SK-N-SH (cell line): Measurements from ENCODE around the gene TSC2. TPM values are rescaled to one million over a fixed set of nuclear protein-coding genes. Genes with fewer than 3 reads are reported as not detected.

Source experiments
- CTCF ChIA-PET: fragments of 300-600, 350-600 bp; formaldehyde crosslinking; extraction: SDS; loops from one replicate; lab custom pipeline; 2021; lab: Yijun Ruan, JAX
- POLR2A ChIA-PET: fragments of 350-600 bp; sonication (Branson Sonifier 250); formaldehyde crosslinking; extraction: SDS; loops from one replicate; lab custom pipeline; 2020; ENCODE audit warnings: antibody characterized with exemption, inconsistent platforms; lab: Yijun Ruan, JAX
- DNase-seq: peaks from one replicate; pipeline ENCODE4 v3.0.0; 2012
- H2AFZ ChIP-seq: fragments of 200-600 bp; sonication (generic); 2 replicates; pipeline ENCODE4 v1.8.1; 2016; ENCODE audit warnings: antibody characterized with exemption, mild to moderate bottlenecking, low read depth
- H3F3A ChIP-seq: fragments of 200-600 bp; sonication (generic); replicated peaks from 2 replicates; pipeline ENCODE3; 2016; ENCODE audit warnings: antibody characterized with exemption, mild to moderate bottlenecking; ENCODE audit not compliant: insufficient read depth
- H3K27ac ChIP-seq, 2 experiments: fragments of 200-500 bp in 1 of 2; fragments of 200-600 bp in 1 of 2; sonication (Bioruptor generic) in 1 of 2; sonication (generic), shearing (Covaris generic) in 1 of 2; 2 replicates each; pipeline versions ENCODE4 v1.5.1 to v1.6.1; 2014 to 2016; ENCODE audit warnings: low read depth in 2 of 2, inconsistent platforms in 1 of 2, low read length in 1 of 2, mild to moderate bottlenecking in 1 of 2, mixed read lengths in 1 of 2
- H3K27me3 ChIP-seq: fragments of 200-600 bp; sonication (generic), shearing (Covaris generic); 2 replicates; pipeline ENCODE4 v1.6.1; 2016; ENCODE audit warnings: mixed run types; ENCODE audit not compliant: insufficient read depth
- H3K36me3 ChIP-seq, 2 experiments: fragments of 200-500 bp in 1 of 2; fragments of 200-600 bp in 1 of 2; sonication (Bioruptor generic) in 1 of 2; sonication (generic) in 1 of 2; replicated peaks in 1 of 2; 2 replicates each; pipeline versions ENCODE3 to v1.5.1; 2014 to 2016; ENCODE audit warnings: low read length in 1 of 2, mild to moderate bottlenecking in 1 of 2; ENCODE audit not compliant: insufficient read depth in 2 of 2, control insufficient read depth in 1 of 2
- H3K4me1 ChIP-seq, 2 experiments: fragments of 200-500 bp in 1 of 2; fragments of 200-600 bp in 1 of 2; sonication (Bioruptor generic) in 1 of 2; sonication (generic), shearing (Covaris generic) in 1 of 2; 2 replicates each; pipeline versions ENCODE4 v1.5.1 to v1.6.1; 2014 to 2016; ENCODE audit warnings: low read depth in 1 of 2, low read length in 1 of 2, mixed run types in 1 of 2; ENCODE audit not compliant: insufficient read depth in 2 of 2, control insufficient read depth in 1 of 2
- H3K4me2 ChIP-seq: fragments of 200-600 bp; sonication (generic), shearing (Covaris generic); 2 replicates; pipeline ENCODE4 v1.6.1; 2017; ENCODE audit warnings: mixed run types
- H3K4me3 ChIP-seq, 2 experiments: fragments of 200-500 bp in 1 of 2; fragments of 200-600 bp in 1 of 2; sonication (Bioruptor generic) in 1 of 2; sonication (generic), shearing (Covaris generic) in 1 of 2; 2 replicates each; pipeline versions ENCODE4 v1.5.1 to v1.8.1; 2014 to 2016; ENCODE audit warnings: low read depth in 2 of 2, inconsistent platforms in 1 of 2, low read length in 1 of 2, mild to moderate bottlenecking in 1 of 2, mixed read lengths in 1 of 2, moderate library complexity in 1 of 2
- H3K79me2 ChIP-seq: fragments of 200-600 bp; sonication (generic); 2 replicates; pipeline ENCODE4 v1.8.1; 2017; ENCODE audit warnings: mild to moderate bottlenecking; ENCODE audit not compliant: insufficient read depth
- H3K9ac ChIP-seq: fragments of 200-600 bp; sonication (generic); 2 replicates; pipeline ENCODE4 v1.6.1; 2017; ENCODE audit warnings: mixed run types
- H3K9me2 ChIP-seq: fragments of 200-600 bp; sonication (generic); 2 replicates; pipeline ENCODE4 v1.6.1; 2017; ENCODE audit warnings: mixed run types
- H3K9me3 ChIP-seq: fragments of 200-600 bp; sonication (generic); 2 replicates; pipeline ENCODE4 v1.6.1; 2017; ENCODE audit warnings: mixed run types, mild to moderate bottlenecking, moderate library complexity
- H4K20me1 ChIP-seq: fragments of 200-600 bp; sonication (generic); 2 replicates; pipeline ENCODE4 v1.6.1; 2017; ENCODE audit warnings: mild to moderate bottlenecking, mixed run types; ENCODE audit not compliant: insufficient read depth
- CHD2 ChIP-seq: fragments of 150-350 bp; IDR thresholded peaks from 2 replicates; pipeline ENCODE4 v1.6.1; 2018; ENCODE audit warnings: low read length; ENCODE audit not compliant: partially characterized antibody
- CTCF ChIP-seq: fragments of 200-600 bp; sonication (generic); IDR thresholded peaks from 2 replicates; pipeline ENCODE4 v1.6.1; 2017; ENCODE audit warnings: antibody characterized with exemption, mild to moderate bottlenecking, moderate library complexity
- ELF1 ChIP-seq: IDR thresholded peaks from 2 replicates; pipeline ENCODE4 v1.4.0; 2012
- FOXM1 ChIP-seq: IDR thresholded peaks from 2 replicates; pipeline ENCODE4 v1.4.0; 2012; ENCODE audit warnings: low read depth, mild to moderate bottlenecking
- IRF3 ChIP-seq: fragments of 150-350 bp; IDR thresholded peaks from 2 replicates; pipeline ENCODE4 v1.6.1; 2016; ENCODE audit warnings: mild to moderate bottlenecking, low read depth, low read length
- MAX ChIP-seq: IDR thresholded peaks from 2 replicates; pipeline ENCODE4 v1.4.0; 2012; ENCODE audit warnings: low read depth
- MXI1 ChIP-seq: IDR thresholded peaks from 2 replicates; pipeline ENCODE4 v1.6.1; 2012; ENCODE audit warnings: mild to moderate bottlenecking, low read depth, low read length, improper control_type of control experiment
- RCOR1 ChIP-seq: fragments of 150-350 bp; IDR thresholded peaks from 2 replicates; pipeline ENCODE4 v1.6.1; 2017; ENCODE audit warnings: antibody characterized with exemption, low read length
- RFX5 ChIP-seq: IDR thresholded peaks from 2 replicates; pipeline ENCODE4 v1.6.1; 2012; ENCODE audit warnings: mild to moderate bottlenecking, improper control_type of control experiment, low read length
- RXRA ChIP-seq: IDR thresholded peaks from 2 replicates; pipeline ENCODE4 v1.4.0; 2012; ENCODE audit warnings: low read depth, mild to moderate bottlenecking, borderline replicate concordance
- SIN3A ChIP-seq: IDR thresholded peaks from 2 replicates; pipeline ENCODE4 v1.6.1; 2012; ENCODE audit warnings: low read depth, mild to moderate bottlenecking, low read length, moderate library complexity, borderline replicate concordance
- TAF1 ChIP-seq: IDR thresholded peaks from 2 replicates; pipeline ENCODE4 v1.6.1; 2012; ENCODE audit warnings: low read depth, mild to moderate bottlenecking, low read length, moderate library complexity, borderline replicate concordance
- TCF12 ChIP-seq: IDR thresholded peaks from 2 replicates; pipeline ENCODE4 v1.4.0; 2012
- TEAD4 ChIP-seq: IDR thresholded peaks from 2 replicates; pipeline ENCODE4 v1.4.0; 2012; ENCODE audit warnings: mild to moderate bottlenecking, borderline replicate concordance; ENCODE audit not compliant: insufficient read depth
- WGBS: methylation state at CpG from one replicate; pipeline ENCODE4 v1.1.6; 2017; ENCODE audit warnings: low lambda C conversion rate; 5-methylcytosine and 5-hydroxymethylcytosine counted together
- polyA plus RNA-seq, 3 experiments: library from polyadenylated mRNA; depleted of rRNA; stranded (reverse); fragments of >200 nt; gene quantifications; 2 replicates each; pipeline ENCODE4 v1.2.3, GENCODE V29; 2012

TSC2 gene
- polyA plus RNA-seq, 1 of the 3 experiments (the other 2 are of a cell fraction): 96.1 TPM

- no peak overlapping the region for H3K4me2 ChIP-seq
- no peak overlapping the region for H3K4me3 ChIP-seq
- H3K9me2 ChIP-seq: no peaks in the 10 kb centered on the region
- H3K4me1 ChIP-seq: no peaks in the 10 kb centered on the region
- 93% methylated on average over 15 of the region's 30 CpGs for WGBS
- H3K36me3 ChIP-seq: peaks cover 5 to 83% of the 10 kb centered on the region in 2 experiments
- peaks cover 4% of the 10 kb centered on the region for H3F3A ChIP-seq
- no peaks in the 10 kb centered on the region for H3K9me3 ChIP-seq
- H3K27ac ChIP-seq: no peak overlapping the region
- TF ChIP-seq IRF3: no peak
- TF ChIP-seq TEAD4: no peak
- TF ChIP-seq MAX: no peak
- no peak for TF ChIP-seq SIN3A
- TF ChIP-seq FOXM1: no peak
- TF ChIP-seq RFX5: no peak
- TF ChIP-seq TCF12: no peak
- no peak for TF ChIP-seq RXRA
- TF ChIP-seq CTCF: no peak
- H4K20me1 ChIP-seq: no peaks in the 10 kb centered on the region
- H2AFZ ChIP-seq: no peak overlapping the region
- ChIA-PET POLR2A (interaction anchor here (1.0 to 1.7 kb wide), 2 partner anchors 14 to 32 kb away, joined by 4 to 5 read pairs; partner anchors contain the start of genes NTHL1 and TSC2), CTCF (interaction anchor here (0.8 to 3.1 kb wide), 2 partner anchors 14 kb away, joined by 3 to 10 read pairs; no protein-coding TSS in a partner anchor)
- no peaks in the 10 kb centered on the region for H3K79me2 ChIP-seq
- DNase-seq: no peak
- H3K27me3 ChIP-seq: no peaks in the 10 kb centered on the region
- no peak overlapping the region for H3K9ac ChIP-seq
Measured at GRCh38 chr16:2079311-2079800, 31.6 kb downstream of the TSC2 start.

GRCh38 chr16:2079991-2080390 is 32.2 kb downstream of the TSC2 start:
- Histone ChIP-seq H4K20me1 (no peaks in the 10 kb centered on the region), H3K4me3 (no peak overlapping the region), H3K9ac (no peak overlapping the region), H3K79me2 (no peaks in the 10 kb centered on the region), H3F3A (peaks cover 4% of the 10 kb centered on the region), H3K36me3 (peaks cover 0 to 86% of the 10 kb centered on the region in 2 experiments), H3K4me2 (no peak overlapping the region), H3K9me2 (no peaks in the 10 kb centered on the region), H3K27ac (no peak overlapping the region), H2AFZ (no peak overlapping the region), H3K27me3 (no peaks in the 10 kb centered on the region), H3K9me3 (no peaks in the 10 kb centered on the region), H3K4me1 (no peaks in the 10 kb centered on the region)
- POLR2A ChIA-PET: interaction anchor here (1.7 kb wide), 1 partner anchor 14 kb away, joined by 4 read pairs; no protein-coding TSS in a partner anchor
- CTCF ChIA-PET: interaction anchor here (3.1 kb wide), 1 partner anchor 15 kb away, joined by 10 read pairs; no protein-coding TSS in a partner anchor
- DNase-seq: no peak
- 93% methylated on average over 11 of the region's 16 CpGs for WGBS
- no peak for TF ChIP-seq CHD2
- TF ChIP-seq IRF3: no peak
- TF ChIP-seq RFX5: no peak
- no peak for TF ChIP-seq MXI1
- no peak for TF ChIP-seq CTCF
- no peak for TF ChIP-seq TAF1
- TF ChIP-seq ELF1: no peak
- no peak for TF ChIP-seq SIN3A
- no peak for TF ChIP-seq RCOR1
